KMS-11 (cell line): Measurements from ENCODE around the gene VPS13A.

ENCODE experiments used
- H2AFZ ChIP-seq: fragments of 200-600 bp; sonication (generic); 2 replicates; pipeline ENCODE4 v1.6.1; 2016; ENCODE audit warnings: antibody characterized with exemption, mixed run types, low read depth
- H3K27ac ChIP-seq: fragments of 200-600 bp; sonication (generic); 2 replicates; pipeline ENCODE4 v1.6.1; 2016; ENCODE audit warnings: mild to moderate bottlenecking, mixed run types
- H3K27me3 ChIP-seq: fragments of 200-600 bp; sonication (generic); 2 replicates; pipeline ENCODE4 v1.6.1; 2017; ENCODE audit warnings: mild to moderate bottlenecking, low read depth, mixed run types, moderate library complexity; ENCODE audit not compliant: insufficient read depth
- H3K36me3 ChIP-seq: fragments of 200-600 bp; sonication (generic); 2 replicates; pipeline ENCODE4 v1.6.1; 2017; ENCODE audit warnings: mild to moderate bottlenecking, mixed run types; ENCODE audit not compliant: insufficient read depth
- H3K4me1 ChIP-seq: fragments of 200-600 bp; sonication (generic); 2 replicates; pipeline ENCODE4 v1.6.1; 2016; ENCODE audit warnings: mild to moderate bottlenecking, low read depth, mixed run types; ENCODE audit not compliant: poor library complexity, severe bottlenecking
- H3K4me2 ChIP-seq: fragments of 200-600 bp; sonication (generic); 2 replicates; pipeline ENCODE4 v1.7.0; 2016; ENCODE audit warnings: mild to moderate bottlenecking, mixed run types
- H3K4me3 ChIP-seq: fragments of 200-600 bp; sonication (generic); IDR thresholded peaks from 2 replicates; pipeline ENCODE4 v1.6.1; 2017; ENCODE audit warnings: low read depth, low read length, mixed read lengths; ENCODE audit not compliant: insufficient read depth
- H3K79me2 ChIP-seq: fragments of 200-600 bp; sonication (generic); 2 replicates; pipeline ENCODE4 v1.6.1; 2016; ENCODE audit warnings: low read depth, mixed run types; ENCODE audit not compliant: insufficient read depth
- H3K9ac ChIP-seq: fragments of 200-600 bp; sonication (generic); 2 replicates; pipeline ENCODE4 v1.6.1; 2016; ENCODE audit warnings: mild to moderate bottlenecking, mixed run types
- H4K20me1 ChIP-seq: fragments of 200-600 bp; sonication (generic); 2 replicates; pipeline ENCODE4 v1.6.1; 2016; ENCODE audit warnings: mild to moderate bottlenecking, mixed run types; ENCODE audit not compliant: insufficient read depth
- TF ChIP-seq, protein P1 (sequence below): fragments of 200-600 bp; sonication (generic); conservative IDR thresholded peaks from 2 replicates; pipeline ENCODE4 v1.6.1; 2017; ENCODE audit warnings: low read depth, mild to moderate bottlenecking, antibody characterized with exemption, low read length, moderate library complexity, mixed read lengths

Gene VPS13A

DNA sequence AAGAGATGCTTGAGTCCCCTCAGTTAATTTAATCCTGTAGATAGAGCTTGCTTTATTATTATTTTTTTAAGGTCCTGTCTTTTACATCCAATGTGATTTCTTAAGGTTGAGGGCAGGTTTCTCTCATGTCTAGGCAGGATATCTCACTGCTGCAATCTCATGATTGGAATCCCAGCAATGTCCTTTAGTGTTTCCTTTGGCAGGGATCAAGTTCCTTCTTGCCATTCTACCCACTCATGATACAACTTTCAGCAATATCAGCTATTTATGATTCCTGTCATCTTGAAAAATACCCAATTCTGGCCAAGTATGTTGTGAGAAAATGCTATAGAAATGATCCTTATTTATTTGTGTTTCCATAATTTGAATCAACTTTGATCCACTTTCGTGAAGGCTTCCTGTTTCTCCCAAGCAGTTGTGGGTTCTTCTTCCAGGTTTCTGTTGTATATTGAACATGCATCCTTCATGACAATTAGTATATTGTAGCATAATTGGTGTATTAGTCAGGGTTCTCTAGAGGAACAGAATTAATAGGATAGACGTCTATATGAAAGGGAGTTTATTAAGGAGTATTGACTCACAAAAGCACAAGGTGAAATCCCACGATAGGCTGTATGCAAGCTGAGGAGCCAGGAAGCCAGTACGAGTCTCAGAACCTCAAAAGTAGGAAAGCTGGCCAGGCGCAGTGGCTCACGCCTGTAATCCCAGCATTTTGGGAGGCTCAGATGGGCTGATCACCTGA, 18.4 kb upstream of the VPS13A start:
- Histone ChIP-seq H3K4me2 (no peak overlapping the region), H3K4me1 (no peaks in the 10 kb centered on the region)

GRCh38 chr9:77161191-77161590, 16.1 kb upstream of the VPS13A start:
- no peaks in the 10 kb centered on the region for H3K36me3 ChIP-seq
- no peaks in the 10 kb centered on the region for H3K4me1 ChIP-seq
- no peaks in the 10 kb centered on the region for H4K20me1 ChIP-seq
- H2AFZ ChIP-seq: no peak overlapping the region
- no peak overlapping the region for H3K9ac ChIP-seq
- no peaks in the 10 kb centered on the region for H3K27me3 ChIP-seq
- H3K4me2 ChIP-seq: no peak overlapping the region
- H3K79me2 ChIP-seq: no peaks in the 10 kb centered on the region
- H3K27ac ChIP-seq: no peak overlapping the region
- H3K4me3 ChIP-seq: no peak overlapping the region
- TF ChIP-seq, protein P1, sequence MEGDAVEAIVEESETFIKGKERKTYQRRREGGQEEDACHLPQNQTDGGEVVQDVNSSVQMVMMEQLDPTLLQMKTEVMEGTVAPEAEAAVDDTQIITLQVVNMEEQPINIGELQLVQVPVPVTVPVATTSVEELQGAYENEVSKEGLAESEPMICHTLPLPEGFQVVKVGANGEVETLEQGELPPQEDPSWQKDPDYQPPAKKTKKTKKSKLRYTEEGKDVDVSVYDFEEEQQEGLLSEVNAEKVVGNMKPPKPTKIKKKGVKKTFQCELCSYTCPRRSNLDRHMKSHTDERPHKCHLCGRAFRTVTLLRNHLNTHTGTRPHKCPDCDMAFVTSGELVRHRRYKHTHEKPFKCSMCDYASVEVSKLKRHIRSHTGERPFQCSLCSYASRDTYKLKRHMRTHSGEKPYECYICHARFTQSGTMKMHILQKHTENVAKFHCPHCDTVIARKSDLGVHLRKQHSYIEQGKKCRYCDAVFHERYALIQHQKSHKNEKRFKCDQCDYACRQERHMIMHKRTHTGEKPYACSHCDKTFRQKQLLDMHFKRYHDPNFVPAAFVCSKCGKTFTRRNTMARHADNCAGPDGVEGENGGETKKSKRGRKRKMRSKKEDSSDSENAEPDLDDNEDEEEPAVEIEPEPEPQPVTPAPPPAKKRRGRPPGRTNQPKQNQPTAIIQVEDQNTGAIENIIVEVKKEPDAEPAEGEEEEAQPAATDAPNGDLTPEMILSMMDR: no peak

More for the DNA sequence above, 18.4 kb upstream of the VPS13A start:
- Histone ChIP-seq H2AFZ (no peak overlapping the region), H3K27ac (no peak overlapping the region), H3K36me3 (no peaks in the 10 kb centered on the region), H4K20me1 (no peaks in the 10 kb centered on the region), H3K79me2 (no peaks in the 10 kb centered on the region), H3K4me3 (no peak overlapping the region), H3K9ac (no peak overlapping the region), H3K27me3 (no peaks in the 10 kb centered on the region)
- TF ChIP-seq, protein P1: no peak

DNA sequence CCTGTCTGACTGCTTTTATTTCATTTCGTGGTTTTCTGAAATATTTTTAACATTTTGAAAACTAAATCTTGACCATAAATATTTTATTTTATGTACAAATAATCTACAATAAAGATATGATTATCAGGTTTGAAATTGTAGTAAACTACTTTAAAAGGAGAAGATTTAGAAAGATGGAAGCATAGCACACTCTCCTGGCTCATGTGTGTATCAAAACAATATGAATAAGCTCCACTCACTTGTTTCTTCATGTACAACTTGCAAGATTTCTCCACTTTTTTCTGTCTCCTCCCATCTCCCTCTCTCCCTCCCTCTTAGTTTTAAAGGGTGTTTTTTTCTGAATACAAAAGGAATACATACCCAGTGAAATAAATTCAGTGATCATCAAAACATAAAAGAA, 15.4 kb upstream of the VPS13A start:
- no peak overlapping the region for H2AFZ ChIP-seq
- H3K4me3 ChIP-seq: no peak overlapping the region
- TF ChIP-seq, protein P1: no peak
- H3K36me3 ChIP-seq: no peaks in the 10 kb centered on the region
- H3K9ac ChIP-seq: no peak overlapping the region
- no peaks in the 10 kb centered on the region for H3K27me3 ChIP-seq
- no peak overlapping the region for H3K4me2 ChIP-seq
- no peak overlapping the region for H3K27ac ChIP-seq
- H3K4me1 ChIP-seq: no peaks in the 10 kb centered on the region
- H3K79me2 ChIP-seq: no peaks in the 10 kb centered on the region
- H4K20me1 ChIP-seq: no peaks in the 10 kb centered on the region

GRCh38 chr9:77162366-77162765, 15.0 kb upstream of the VPS13A start:
- Histone ChIP-seq H2AFZ (no peak overlapping the region), H3K27me3 (no peaks in the 10 kb centered on the region), H3K4me1 (no peaks in the 10 kb centered on the region), H3K4me3 (no peak overlapping the region), H3K79me2 (no peaks in the 10 kb centered on the region), H3K27ac (no peak overlapping the region), H3K36me3 (no peaks in the 10 kb centered on the region), H4K20me1 (no peaks in the 10 kb centered on the region), H3K4me2 (no peak overlapping the region), H3K9ac (no peak overlapping the region)
- TF ChIP-seq, protein P1: no peak
